ENCODE results near the gene WWOX. TPM values are rescaled to one million over a fixed set of nuclear protein-coding genes. Genes with fewer than 3 reads are reported as not detected.

WWOX gene
- total and polyA plus RNA-seq, 2 of the 8 experiments (the other 6 are each of a cell fraction or from before 2014, with no cell fraction given): 5.4 to 16.7 TPM

- H3K4me3 ChIP-seq (ENCODE audit: extremely low read depth in 1 of 4, insufficient read depth in 2 of 4, low read depth in 3 of 4, low read length in 4 of 4): no peak overlapping the region
- TF ChIP-seq KDM4A (IDR thresholded peaks at IDR 0.05; ENCODE audit: low read depth, low read length, severe bottlenecking): no peak
- no peak for TF ChIP-seq JUN (IDR thresholded peaks at IDR 0.05; ENCODE audit: low read depth, low read length)
- TF ChIP-seq PHF8 (conservative IDR thresholded peaks at IDR 0.05; ENCODE audit: low read depth, low read length): no peak
- no peak for TF ChIP-seq TCF12 (IDR thresholded peaks at IDR 0.05; ENCODE audit: low read depth, low read length)
- no peak for TF ChIP-seq CBX8 (IDR thresholded peaks at IDR 0.05; ENCODE audit: borderline replicate concordance, low read depth, low read length)
- TF ChIP-seq ATF3 (IDR thresholded peaks at IDR 0.05; ENCODE audit: insufficient read depth, low read depth, low read length): no peak
- no peak for TF ChIP-seq POU5F1 (IDR thresholded peaks at IDR 0.05; ENCODE audit: low read depth, low read length)
- TF ChIP-seq RBBP5 (IDR thresholded peaks at IDR 0.05; ENCODE audit: borderline replicate concordance, low read depth, low read length): no peak
- no peak for TF ChIP-seq EP300 (IDR thresholded peaks at IDR 0.05; ENCODE audit: borderline replicate concordance in 1 of 2, low read depth in 2 of 2, low read length in 2 of 2)
- TF ChIP-seq SIX5 (IDR thresholded peaks at IDR 0.05; ENCODE audit: low read depth, low read length): no peak
- no peak for TF ChIP-seq CBX5 (IDR thresholded peaks at IDR 0.05; ENCODE audit: low read depth, low read length)
- TF ChIP-seq ASH2L (IDR thresholded peaks at IDR 0.05; ENCODE audit: low read length): no peak
- TF ChIP-seq SP4 (IDR thresholded peaks at IDR 0.05; ENCODE audit: low read length): no peak
- TF ChIP-seq EZH2 (IDR thresholded peaks at IDR 0.05; ENCODE audit: low read depth, low read length, severe bottlenecking): no peak
Observed at GRCh38 chr16:78694414-78694813, 595.0 kb downstream of the WWOX start.

More at GRCh38 chr16:78694414-78694813, 595.0 kb downstream of the WWOX start:
- H3K4me1 ChIP-seq (replicated peaks in 1 of 4; ENCODE audit: control insufficient read depth in 3 of 4, insufficient read depth in 4 of 4, low read length in 3 of 4): no peaks in the 10 kb centered on the region
- DNase-seq (ENCODE audit: low read depth in 1 of 2, low spot score in 2 of 2) (no peak), FAIRE-seq (no peak)
- 90% methylated on average over 3 of the region's 3 CpGs; no CpG with 5 or more reads in 1 of the 2 experiments for WGBS, 2 experiments (ENCODE audit: extremely low coverage in 1 of 2, insufficient coverage in 1 of 2, insufficient read length in 1 of 2, insufficient replicate concordance in 2 of 2, low coverage in 1 of 2, low lambda C conversion rate in 2 of 2, missing lambda C conversion rate in 1 of 2)
- no peaks in the 10 kb centered on the region for H4K20me1 ChIP-seq (replicated peaks in 1 of 2; ENCODE audit: control insufficient read depth in 1 of 2, insufficient read depth in 2 of 2, low read length in 2 of 2)
- no peak overlapping the region for H2BK15ac ChIP-seq (ENCODE audit: low read length)
- no peak overlapping the region for H2AFZ ChIP-seq (ENCODE audit: low read length)
- H3K14ac ChIP-seq (ENCODE audit: insufficient read length): no peak overlapping the region
- H3K18ac ChIP-seq (ENCODE audit: extremely low read depth, low read length): no peak overlapping the region
- H3K4me2 ChIP-seq (ENCODE audit: insufficient read depth in 1 of 2, low read depth in 2 of 2, low read length in 2 of 2): no peak overlapping the region
- ChIA-PET POLR2A (ENCODE audit: partially characterized antibody) (interaction anchor here (0.6 kb wide), 1 partner anchor 144 kb away, joined by 3 read pairs; no protein-coding TSS in a partner anchor), CTCF (ENCODE audit: partially characterized antibody) (interaction anchor here (0.6 to 4.9 kb wide), 3 partner anchors 11 to 40 kb away, joined by 3 to 20 read pairs (median 3); no protein-coding TSS in a partner anchor)
- H3K4ac ChIP-seq (replicated peaks; ENCODE audit: insufficient read length, low read depth, low read length): no peak overlapping the region
- no peak overlapping the region for H4K5ac ChIP-seq (ENCODE audit: insufficient read length, low read depth, low read length)
- no peak overlapping the region for H2BK20ac ChIP-seq (ENCODE audit: low read length)
- no peak overlapping the region for H2BK120ac ChIP-seq (replicated peaks; ENCODE audit: low read depth, low read length)
- no peak overlapping the region for H3K27ac ChIP-seq (ENCODE audit: low read depth, low read length)
- H2BK12ac ChIP-seq (ENCODE audit: low read depth, low read length): no peak overlapping the region
- H2AK5ac ChIP-seq (ENCODE audit: low read depth, low read length): no peak overlapping the region
- H4K91ac ChIP-seq (replicated peaks; ENCODE audit: insufficient read length, low read length): no peak overlapping the region
- H3K9ac ChIP-seq (replicated peaks in 1 of 4; ENCODE audit: extremely low read depth in 1 of 4, low read depth in 3 of 4, low read length in 3 of 4): no peak overlapping the region
- no peak overlapping the region for H3K56ac ChIP-seq (replicated peaks; ENCODE audit: insufficient read length, low read depth, low read length)
- no peaks in the 10 kb centered on the region for H3K23me2 ChIP-seq (ENCODE audit: low read depth, low read length)
- no peaks in the 10 kb centered on the region for H3K27me3 ChIP-seq (replicated peaks in 1 of 4; ENCODE audit: control insufficient read depth in 3 of 4, extremely low read depth in 1 of 4, insufficient read depth in 3 of 4, low read length in 3 of 4)
- no peak overlapping the region for H3K23ac ChIP-seq (ENCODE audit: insufficient read length)
- H3K79me2 ChIP-seq (ENCODE audit: control insufficient read depth in 1 of 2, insufficient read depth in 2 of 2, low read length in 2 of 2): no peaks in the 10 kb centered on the region
- H2BK5ac ChIP-seq (ENCODE audit: low read depth, low read length): no peak overlapping the region
- no peaks in the 10 kb centered on the region for H3K36me3 ChIP-seq (ENCODE audit: control insufficient read depth in 2 of 4, insufficient read depth in 4 of 4, low read length in 3 of 4)
- H4K8ac ChIP-seq (ENCODE audit: extremely low read depth, insufficient read depth, low read length): no peak overlapping the region; the same call in 1 of the 2 replicates
- no peaks in the 10 kb centered on the region for H3K79me1 ChIP-seq (ENCODE audit: low read depth, low read length)
- H3K9me3 ChIP-seq (ENCODE audit: insufficient read depth in 2 of 2, low read depth in 1 of 2, low read length in 1 of 2): no peaks in the 10 kb centered on the region

Data from H1 (cell line).